D341Med (cell line): ENCODE measurements around the gene SNRNP70.

Experiments
- DNase-seq: peaks from one replicate; pipeline ENCODE4 v3.0.0; 2012; ENCODE audit warnings: low spot score

SNRNP70 gene

DNA sequence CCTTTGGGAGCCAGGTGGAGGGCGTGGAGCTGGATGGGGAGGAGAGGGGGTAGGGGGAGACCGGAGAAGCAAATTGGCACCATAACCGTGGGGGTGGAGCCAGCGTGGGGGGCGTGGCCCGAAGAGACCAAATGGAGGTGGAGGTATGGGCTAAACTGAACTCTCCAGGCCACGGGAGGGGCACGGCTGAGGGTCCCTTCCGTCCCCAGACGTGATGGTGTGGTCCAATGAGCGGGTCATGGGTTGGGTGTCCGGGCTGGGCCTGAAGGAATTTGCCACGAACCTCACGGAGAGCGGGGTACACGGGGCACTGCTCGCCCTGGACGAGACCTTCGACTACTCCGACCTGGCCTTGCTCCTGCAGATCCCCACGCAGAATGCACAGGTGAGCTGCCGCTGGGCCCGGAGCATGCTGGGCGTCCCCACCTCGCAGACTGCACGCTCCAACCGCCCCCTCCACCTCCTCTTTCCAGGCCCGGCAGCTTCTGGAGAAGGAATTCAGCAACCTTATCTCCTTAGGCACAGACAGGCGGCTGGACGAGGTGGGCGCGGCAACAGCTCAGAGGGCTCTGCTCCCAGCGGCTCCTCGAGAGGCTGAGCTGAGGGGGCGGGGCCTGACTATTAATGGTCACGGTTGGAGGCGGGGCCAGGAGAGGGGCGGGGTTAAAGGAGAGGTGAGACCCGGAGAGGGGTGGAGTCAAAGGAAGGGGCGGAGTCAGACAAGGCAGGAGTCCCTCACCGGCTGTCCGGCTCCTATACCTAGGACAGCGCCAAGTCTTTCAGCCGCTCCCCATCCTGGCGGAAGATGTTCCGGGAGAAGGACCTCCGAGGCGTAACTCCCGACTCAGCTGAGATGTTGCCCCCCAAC is 63.8 kb downstream of the SNRNP70 start:
- peak; percentile 93 for DNase-seq

DNA sequence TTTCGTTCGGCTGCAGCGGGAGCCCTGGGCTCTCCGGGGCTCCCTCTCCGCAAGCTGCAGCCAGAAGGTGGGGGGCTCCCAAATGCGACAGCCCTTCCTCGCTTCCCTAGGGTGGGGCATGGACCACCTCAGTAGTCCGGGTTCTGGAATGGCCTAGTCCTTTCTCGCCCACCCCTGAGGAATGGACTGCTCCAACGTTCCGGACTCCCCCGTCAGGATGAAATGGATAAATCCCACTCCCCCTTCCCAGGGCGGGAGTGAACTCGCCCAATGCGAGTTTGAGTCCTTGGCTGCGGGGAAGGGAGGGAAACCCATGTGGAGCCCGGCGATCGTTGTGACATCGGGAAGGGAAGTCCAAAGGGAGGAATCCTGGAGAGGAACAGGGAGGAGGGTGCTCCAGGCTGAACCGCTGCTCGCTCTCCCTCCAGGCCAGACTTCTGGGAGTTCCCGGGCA is 64.4 kb downstream of the SNRNP70 start:
- DNase-seq: peak; percentile 71

DNA sequence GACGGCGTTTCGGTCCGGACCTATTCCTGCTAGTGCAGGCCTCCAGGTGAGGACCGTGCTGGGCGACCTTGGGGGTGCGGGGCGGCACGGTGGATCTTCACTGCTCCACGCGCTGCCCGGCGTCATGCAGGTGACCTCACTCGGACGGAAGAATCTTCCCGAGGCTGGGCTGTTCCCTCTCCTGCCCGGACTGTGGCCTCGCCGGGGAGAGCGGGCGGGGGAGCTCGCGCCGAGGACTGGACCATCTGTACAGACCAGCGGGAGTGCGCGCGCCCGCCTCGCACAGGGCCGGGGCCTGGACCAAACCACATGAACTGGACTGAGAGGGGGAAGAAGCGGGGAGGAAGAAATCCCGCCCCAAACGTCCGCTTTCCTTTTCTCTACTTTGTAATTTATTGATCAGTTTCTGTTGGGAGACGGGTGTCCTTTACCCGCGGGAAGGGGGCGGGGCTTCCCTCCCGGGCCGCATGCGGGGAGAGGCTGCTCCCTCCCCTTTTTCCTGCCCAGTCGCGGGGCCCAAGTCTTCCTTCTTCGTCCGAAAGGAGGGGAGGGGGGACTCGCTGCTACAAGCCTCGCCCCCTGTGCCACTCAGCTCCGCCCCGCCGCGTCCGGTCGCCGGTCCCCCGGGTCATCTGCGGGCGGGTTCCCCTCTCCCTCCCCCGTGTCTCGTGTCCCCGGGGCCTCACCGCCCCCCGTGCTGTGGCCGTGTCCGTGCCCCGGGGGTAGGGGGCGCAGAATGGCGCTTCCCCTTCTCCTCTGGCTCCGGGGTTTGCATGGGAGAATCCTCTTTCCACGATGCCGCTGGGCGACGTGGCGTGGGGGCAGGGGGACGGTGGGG is 65.1 kb downstream of the SNRNP70 start:
- peak; percentile 87 for DNase-seq

DNA sequence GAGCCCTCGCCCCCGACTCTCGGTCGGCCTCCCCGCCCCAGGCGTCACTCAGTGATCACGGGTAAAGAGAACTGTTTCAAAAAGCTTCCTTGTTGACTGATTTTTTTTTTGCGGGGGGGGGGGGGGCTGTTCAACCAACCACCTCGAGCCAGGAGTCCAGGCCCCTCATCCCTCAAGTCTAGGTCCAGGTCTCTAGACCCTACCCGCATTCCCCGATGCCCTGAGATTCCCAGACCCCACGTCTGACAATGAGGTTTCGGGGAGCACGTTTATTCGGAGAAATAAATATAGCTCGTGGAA is 65.6 kb downstream of the SNRNP70 start:
- no peak for DNase-seq

DNA sequence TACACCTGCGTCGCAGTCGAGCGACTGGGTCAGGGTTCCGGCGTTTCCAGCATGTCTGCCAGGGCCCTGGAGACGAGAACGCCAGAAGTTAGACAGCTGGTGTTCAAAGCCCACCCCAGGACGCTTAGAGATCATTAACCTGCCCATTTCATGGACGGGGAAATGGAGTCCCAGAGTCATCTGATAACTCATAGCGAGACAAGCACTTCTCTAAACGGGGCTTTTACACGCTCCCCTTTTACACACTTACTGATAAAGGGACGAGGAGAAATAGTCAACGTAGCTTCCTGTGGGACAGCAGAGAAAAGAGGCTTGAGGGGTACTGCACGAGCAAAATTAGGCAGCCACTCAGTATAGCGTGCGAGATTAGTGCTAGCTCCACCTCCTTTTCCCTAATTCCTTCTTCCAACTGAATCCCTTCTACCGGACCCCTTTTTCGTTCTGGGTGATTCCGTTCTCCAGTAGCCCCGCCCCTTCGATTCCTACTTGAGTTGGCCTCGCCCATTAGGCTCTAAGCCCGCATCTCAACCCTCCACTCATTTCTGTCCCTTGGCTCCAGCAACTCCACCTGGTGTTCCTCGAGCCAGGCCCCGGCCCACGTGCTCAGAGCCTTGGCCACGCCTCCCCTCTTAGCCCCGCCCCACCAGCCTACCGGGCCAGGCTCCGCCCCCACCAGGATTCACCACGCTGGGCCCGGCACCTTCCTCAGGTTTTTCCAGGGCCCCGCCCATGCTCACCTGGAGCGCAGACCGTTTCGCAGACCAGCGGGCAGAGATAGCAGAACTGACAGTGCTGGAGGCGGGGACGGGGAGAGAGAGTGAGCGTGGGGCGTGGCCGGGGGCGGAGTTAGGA is 66.2 kb downstream of the SNRNP70 start:
- peak; percentile 91 for DNase-seq

DNA sequence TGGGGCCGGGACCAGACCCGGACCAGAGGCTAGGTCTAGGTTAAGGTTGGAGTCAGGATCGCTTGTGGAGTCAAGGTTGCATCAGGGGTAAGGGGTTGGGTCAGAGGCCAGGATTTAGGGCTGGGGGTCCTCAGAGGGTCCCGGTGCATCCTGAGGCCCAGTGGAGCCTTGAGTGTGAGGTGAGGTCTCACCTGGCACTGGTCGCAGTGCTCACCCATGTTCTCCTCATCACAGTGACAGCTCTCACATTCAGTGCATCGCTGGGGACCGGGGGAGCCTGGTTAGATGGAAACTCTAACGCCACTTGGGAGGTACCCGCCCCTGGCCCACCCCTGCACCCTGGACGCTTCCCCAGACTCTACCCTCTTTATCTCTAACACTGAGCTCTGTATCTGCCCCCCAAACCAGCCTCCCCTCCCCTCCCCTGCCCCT is 66.9 kb downstream of the SNRNP70 start:
- DNase-seq: no peak

DNA sequence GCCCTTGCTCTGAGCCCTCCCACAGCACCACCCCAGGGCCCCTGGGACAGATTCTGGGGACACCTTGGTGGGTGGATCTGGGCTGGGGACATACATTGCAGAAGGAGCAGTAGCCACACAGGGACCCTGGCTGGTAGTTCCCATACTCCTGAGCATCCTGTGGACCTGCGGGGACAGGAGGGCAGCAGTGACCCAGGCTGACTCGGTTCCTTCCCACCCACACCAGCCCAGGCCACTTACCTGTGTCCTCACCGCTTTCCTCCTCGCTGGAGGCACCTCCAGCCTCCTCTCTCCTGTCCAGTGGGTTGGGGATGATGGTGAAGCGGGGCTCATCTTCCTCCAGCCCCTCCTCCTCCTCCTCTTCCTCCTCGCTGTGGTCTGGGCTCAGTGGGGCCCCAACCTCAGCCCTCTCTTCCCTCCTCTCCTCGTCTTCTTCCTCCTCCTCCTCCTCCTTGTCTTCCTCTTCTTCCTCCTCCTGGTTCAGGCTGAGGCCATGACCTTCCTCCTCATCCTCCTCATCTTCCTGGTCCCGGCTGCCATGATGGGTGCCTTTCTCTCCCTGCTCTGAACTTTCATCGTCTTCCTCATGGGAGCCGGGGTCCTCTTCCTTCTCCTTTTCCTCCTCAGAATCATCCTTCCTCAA is 68.0 kb downstream of the SNRNP70 start:
- DNase-seq: no peak

DNA sequence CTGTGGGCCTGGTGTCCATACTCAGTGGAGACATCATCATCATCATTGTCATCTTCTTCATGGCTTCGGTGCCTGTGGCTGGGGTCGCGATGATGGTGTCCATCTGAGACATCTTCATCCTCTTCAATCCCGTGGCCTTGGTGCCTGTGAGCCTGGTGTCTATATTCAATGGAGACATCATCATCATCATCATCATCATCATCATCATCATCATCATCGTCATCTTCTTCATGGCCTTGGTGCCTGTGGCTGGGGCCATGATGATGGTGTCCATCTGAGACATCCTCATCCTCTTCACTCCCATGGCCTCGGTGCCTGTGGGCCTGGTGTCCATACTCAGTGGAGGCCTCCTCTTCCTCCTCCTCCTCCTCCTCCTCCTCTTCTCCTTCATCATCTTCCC is 69.0 kb downstream of the SNRNP70 start:
- DNase-seq: no peak

DNA sequence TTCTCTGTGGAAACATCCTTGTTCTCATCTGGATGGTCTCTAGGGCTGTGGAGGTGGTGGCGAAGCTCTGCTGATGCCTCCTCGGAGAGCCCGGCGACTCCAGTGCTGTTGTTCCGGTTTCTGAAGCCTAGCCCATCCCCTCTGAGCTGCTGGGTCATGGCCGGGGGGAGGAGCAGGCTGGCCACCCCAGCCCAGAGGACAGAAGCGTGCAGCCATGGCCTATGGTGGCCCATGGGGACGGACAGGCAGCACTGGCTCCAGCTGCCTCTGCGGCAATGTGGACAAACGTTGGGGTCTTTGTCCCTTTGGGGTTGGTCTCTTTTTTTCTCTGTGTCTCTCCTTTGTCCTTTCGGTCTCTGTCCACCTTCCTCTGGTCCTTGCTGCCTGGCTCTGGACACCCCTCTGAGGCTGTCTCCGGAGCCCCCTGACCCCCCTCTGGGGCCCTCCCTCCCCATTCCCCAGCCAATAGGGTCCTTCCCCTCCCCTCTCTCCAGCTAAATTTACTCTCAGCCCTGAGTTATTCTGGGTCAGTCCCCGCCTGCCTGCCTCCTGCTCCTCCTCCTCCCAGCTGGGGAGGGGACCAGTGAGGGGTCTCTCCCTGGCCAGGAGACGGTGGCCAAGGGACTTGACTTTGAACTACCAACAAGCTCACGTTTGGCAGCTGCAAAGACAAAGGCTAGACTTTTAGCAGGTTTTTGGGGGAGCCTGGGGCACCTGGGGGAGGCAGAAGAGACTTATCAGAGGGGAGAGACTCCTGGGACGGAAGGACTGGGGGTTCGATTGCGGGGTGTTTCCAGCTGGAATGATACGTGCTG is 70.0 kb downstream of the SNRNP70 start, which contains the start of gene HRC:
HRC (minus strand) TSS at position 392 of the 815 bp plus-strand sequence; CDS start at position 233, 159 bp downstream.
- DNase-seq: no peak

DNA sequence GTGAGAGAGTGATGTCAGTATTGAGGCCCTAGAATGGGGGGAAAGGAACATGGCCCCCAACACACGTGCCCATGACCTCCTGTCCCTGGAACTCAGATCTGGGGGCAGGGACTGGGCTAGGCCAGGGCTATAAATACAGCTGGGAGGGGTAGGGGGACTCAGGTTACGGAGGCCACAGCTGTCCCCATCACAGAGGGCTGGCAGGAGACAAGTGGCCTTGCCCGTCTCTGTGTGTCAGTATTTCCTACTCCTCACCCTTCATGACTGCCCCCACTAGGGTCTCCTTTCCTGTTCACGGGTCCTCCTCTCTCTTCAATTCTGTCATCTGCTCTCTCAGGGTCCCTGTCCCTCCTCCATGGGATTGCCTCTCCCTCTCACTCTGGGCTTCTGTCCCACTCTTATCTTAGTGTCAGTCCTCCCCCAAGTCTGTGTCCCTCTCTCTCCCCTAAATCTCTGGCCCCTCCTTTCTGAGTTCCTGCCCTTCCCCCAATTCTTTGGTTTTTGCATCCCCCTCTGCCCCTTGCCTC is 70.6 kb downstream of the SNRNP70 start:
- no peak for DNase-seq

DNA sequence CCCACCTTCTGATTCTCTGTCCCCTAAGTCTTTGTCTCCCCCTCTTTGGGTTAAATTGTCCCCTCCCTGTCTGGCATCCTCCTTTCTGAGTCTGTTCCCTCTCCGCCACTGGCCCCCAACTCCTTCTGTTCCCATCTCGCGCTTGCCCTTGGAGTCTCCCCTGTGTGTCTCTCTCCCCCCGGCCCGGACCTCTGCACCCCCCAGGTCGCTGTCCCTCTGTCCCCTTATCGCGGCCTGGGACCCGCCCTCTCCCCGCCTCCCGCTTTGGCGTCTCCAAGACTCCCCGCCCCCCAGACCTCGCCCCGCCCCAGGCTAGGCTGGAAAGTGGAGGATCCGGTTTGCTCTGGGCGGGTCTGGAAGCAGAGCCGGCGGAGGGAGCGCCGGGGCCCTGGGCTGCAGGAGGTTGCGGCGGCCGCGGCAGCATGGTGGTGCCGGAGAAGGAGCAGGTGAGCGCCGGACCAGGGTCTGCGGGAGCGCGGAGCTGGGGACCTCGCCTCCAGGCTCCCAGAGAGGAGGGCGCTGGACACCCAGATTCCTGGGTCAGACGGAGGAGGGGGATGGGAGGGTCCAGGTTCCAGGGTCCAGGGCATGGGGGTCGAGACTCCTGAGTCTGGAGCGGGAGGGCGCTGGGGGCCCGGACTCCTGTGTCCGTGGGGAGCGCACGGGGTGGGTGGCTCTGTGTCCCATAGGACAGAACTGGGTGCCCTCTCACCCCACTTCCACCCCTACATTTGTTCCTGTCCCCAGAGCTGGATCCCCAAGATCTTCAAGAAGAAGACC is 72.4 kb downstream of the SNRNP70 start, which contains the start of gene TRPM4:
TRPM4 (plus strand) TSS at position 348 of the 780 bp plus-strand sequence; CDS start at position 423, 75 bp downstream.
- peak; percentile 92 for DNase-seq
